Measurements from ENCODE around the gene AKAP3.

DNA sequence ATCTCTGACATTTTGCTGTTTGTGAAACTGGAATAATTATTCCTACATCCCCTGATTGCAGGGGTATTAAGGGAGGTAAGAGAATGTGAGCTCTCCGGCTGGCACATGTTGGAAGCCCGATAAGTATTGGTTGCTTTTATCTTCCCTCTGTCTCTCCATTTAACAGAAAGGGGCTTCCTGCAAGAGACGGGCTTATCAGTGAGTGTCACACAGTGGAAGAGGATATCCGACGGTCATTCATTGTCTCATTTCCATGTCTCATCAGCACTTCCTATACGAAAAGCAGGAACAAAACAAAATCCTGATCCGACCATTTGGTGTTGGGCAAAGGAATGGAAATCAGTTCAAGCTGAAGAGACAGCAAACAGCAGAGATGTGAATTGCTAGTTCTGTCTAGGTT is 76.2 kb downstream of the AKAP3 start:
- no peak for TF ChIP-seq CTCF (conservative IDR thresholded peaks at IDR 0.05; ENCODE audit: low read depth in 2 of 2)
- TF ChIP-seq EZH2phosphoT487 (IDR thresholded peaks at IDR 0.05; ENCODE audit: unreplicated experiment): no peak
- TF ChIP-seq EZH2 (IDR thresholded peaks at IDR 0.05; ENCODE audit: low read depth, unreplicated experiment): no peak
- no peak for TF ChIP-seq REST (IDR thresholded peaks at IDR 0.05; ENCODE audit: unreplicated experiment)
- TF ChIP-seq CREB1 (CRISPR knock-in tag; IDR thresholded peaks at IDR 0.05; ENCODE audit: low read depth): no peak
- TF ChIP-seq POLR2AphosphoS5 (IDR thresholded peaks at IDR 0.05; ENCODE audit: low read depth): no peak
